ENCODE data around the gene ADTRP. TPM values are rescaled to one million over a fixed set of nuclear protein-coding genes. Genes with fewer than 3 reads are reported as not detected.

ADTRP gene
- total and polyA plus RNA-seq, 9 donors, result 0.12 to 0.80 (median 0.34) TPM; not detected in 5

- intact Hi-C loops (cut with DNase I), result no loop called here
- WGBS, 3 donors, result 89 to 98% (median 95%) methylated on average over 1 of the region's 1 CpG
These were observed 14.4 kb downstream of the ADTRP start for GRCh38 chr6:11764250-11764604.

GRCh38 chr6:11763460-11764249 lies 14.9 kb downstream of the ADTRP start:
- no peaks in the 10 kb centered on the region for H3K9me3 ChIP-seq
- H3K36me3 ChIP-seq, result no peaks in the 10 kb centered on the region
- DNase-seq, result no peak
- intact Hi-C loops (cut with DNase I), result no loop called here
- H3K27me3 ChIP-seq, result no peaks in the 10 kb centered on the region
- peaks cover 6% of the 10 kb centered on the region for H3K4me1 ChIP-seq (ENCODE audit: insufficient read depth)
- WGBS, 3 donors, result 87 to 95% (median 93%) methylated on average over 4 of the region's 4 CpGs
- H3K27ac ChIP-seq, result no peak overlapping the region
- TF ChIP-seq POLR2A (IDR thresholded peaks at IDR 0.05), result no peak
- no peak for TF ChIP-seq EP300 (IDR thresholded peaks at IDR 0.05)
- no peak for TF ChIP-seq CTCF (IDR thresholded peaks at IDR 0.05)
- no peak overlapping the region for H3K4me3 ChIP-seq

More at GRCh38 chr6:11764250-11764604, 14.4 kb downstream of the ADTRP start:
- Histone ChIP-seq H3K27me3 (no peaks in the 10 kb centered on the region), H3K9me3 (no peaks in the 10 kb centered on the region), H3K36me3 (no peaks in the 10 kb centered on the region), H3K4me3 (no peak overlapping the region), H3K4me1 (ENCODE audit: insufficient read depth) (peaks cover 6% of the 10 kb centered on the region), H3K27ac (no peak overlapping the region)
- no peak for TF ChIP-seq POLR2A (IDR thresholded peaks at IDR 0.05)
- no peak for TF ChIP-seq CTCF (IDR thresholded peaks at IDR 0.05)
- no peak for TF ChIP-seq EP300 (IDR thresholded peaks at IDR 0.05)
- DNase-seq, result no peak

- TF ChIP-seq CTCF (IDR thresholded peaks at IDR 0.05) (no peak), EP300 (IDR thresholded peaks at IDR 0.05) (no peak), POLR2A (IDR thresholded peaks at IDR 0.05) (no peak)
- Histone ChIP-seq H3K27ac (no peak overlapping the region), H3K4me1 (ENCODE audit: insufficient read depth) (peaks cover 6% of the 10 kb centered on the region), H3K9me3 (no peaks in the 10 kb centered on the region), H3K4me3 (no peak overlapping the region), H3K27me3 (no peaks in the 10 kb centered on the region), H3K36me3 (no peaks in the 10 kb centered on the region)
- intact Hi-C loops (cut with DNase I), result no loop called here
- DNase-seq, result no peak
- WGBS, 3 donors, result 56 to 60% (median 59%) methylated on average over 4 of the region's 4 CpGs
These were observed 15.7 kb downstream of the ADTRP start for GRCh38 chr6:11762794-11763459.

GRCh38 chr6:11761744-11762620 lies 16.6 kb downstream of the ADTRP start:
- H3K27me3 ChIP-seq, result no peaks in the 10 kb centered on the region
- H3K9me3 ChIP-seq, result no peaks in the 10 kb centered on the region
- peaks cover 6% of the 10 kb centered on the region for H3K4me1 ChIP-seq (ENCODE audit: insufficient read depth)
- TF ChIP-seq POLR2A (IDR thresholded peaks at IDR 0.05) (no peak), EP300 (IDR thresholded peaks at IDR 0.05) (no peak), CTCF (IDR thresholded peaks at IDR 0.05) (no peak)
- 81 to 93% (median 93%) methylated on average over 4 of the region's 4 CpGs for whole genome bisulfite sequencing, 3 donors
- H3K27ac ChIP-seq, result no peak overlapping the region
- no peak overlapping the region for H3K4me3 ChIP-seq
- intact Hi-C loops (cut with DNase I), result no loop called here
- H3K36me3 ChIP-seq, result no peaks in the 10 kb centered on the region
- no peak for DNase-seq

Measured in ovary (tissue), 9 donors.